HepG2 (cell line): Measurements from ENCODE around the gene BAHCC1. TPM values are rescaled to one million over a fixed set of nuclear protein-coding genes. Genes with fewer than 3 reads are reported as not detected.

ENCODE experiments used
- CHD4 ChIP-seq: fragments of 200-600 bp; sonication (generic); IDR thresholded peaks from 2 replicates; pipeline ENCODE4 v1.7.0; 2017; ENCODE audit warnings: mild to moderate bottlenecking, low read length, borderline replicate concordance
- HNF4A ChIP-seq: sonication (generic); formaldehyde crosslinking; IDR thresholded peaks from 2 replicates; pipeline ENCODE4 v1.4.0; 2020; ENCODE audit warnings: missing genetic modification reagents
- MBNL3 ChIP-seq: fragments of 250-450 bp; sonication (Bioruptor Pico); conservative IDR thresholded peaks from 2 replicates; pipeline ENCODE4 v1.8.0; 2022; ENCODE audit warnings: mild to moderate bottlenecking, inconsistent platforms
- POLR2AphosphoS5 ChIP-seq: IDR thresholded peaks from 2 replicates; pipeline ENCODE4 v1.6.1; 2012; ENCODE audit warnings: low read depth, low read length
- RFXAP ChIP-seq: sonication (generic); formaldehyde crosslinking; IDR thresholded peaks from 2 replicates; pipeline ENCODE4 v1.4.0; 2020; ENCODE audit warnings: missing genetic modification reagents, borderline replicate concordance
- RXRA ChIP-seq: sonication (generic); formaldehyde crosslinking; IDR thresholded peaks from 2 replicates; pipeline ENCODE4 v1.5.1; 2020; ENCODE audit warnings: missing genetic modification reagents
- SSRP1 ChIP-seq: IDR thresholded peaks from 2 replicates; pipeline ENCODE4 v1.6.1; 2016; ENCODE audit warnings: control low read depth
- XRCC5 ChIP-seq: fragments of 200-400 bp; formaldehyde crosslinking; optimal IDR thresholded peaks from 2 replicates; pipeline ENCODE3; 2017; ENCODE audit warnings: mild to moderate bottlenecking, low read length
- ZHX2 ChIP-seq, 2 experiments: sonication (generic) in 1 of 2; formaldehyde crosslinking in 1 of 2; IDR thresholded peaks; 2 replicates each; pipeline versions ENCODE4 v1.6.1 to v1.9.0; 2014 to 2022; ENCODE audit warnings: antibody characterized with exemption in 1 of 2, borderline replicate concordance in 1 of 2, inconsistent platforms in 1 of 2, low read depth in 1 of 2, missing genetic modification reagents in 1 of 2
- ZNF205 ChIP-seq: IDR thresholded peaks from 2 replicates; pipeline ENCODE4 v1.6.1; 2018; ENCODE audit warnings: missing biosample characterization, missing genetic modification reagents
- ZNF232 ChIP-seq: sonication (generic); formaldehyde crosslinking; IDR thresholded peaks from 2 replicates; pipeline ENCODE4 v1.4.0; 2020; ENCODE audit warnings: missing genetic modification reagents, borderline replicate concordance
- ZNF446 ChIP-seq: sonication (generic); formaldehyde crosslinking; IDR thresholded peaks from 2 replicates; pipeline ENCODE4 v1.5.0; 2020; ENCODE audit warnings: mild to moderate bottlenecking, missing genetic modification reagents
- ZNF484 ChIP-seq: sonication (generic); formaldehyde crosslinking; IDR thresholded peaks from 2 replicates; pipeline ENCODE4 v1.5.1; 2020; ENCODE audit warnings: mild to moderate bottlenecking, low read depth, missing genetic modification reagents, borderline replicate concordance
- ZNF569 ChIP-seq: sonication (generic); formaldehyde crosslinking; IDR thresholded peaks from 2 replicates; pipeline ENCODE4 v1.5.0; 2020; ENCODE audit warnings: mild to moderate bottlenecking, missing genetic modification reagents, moderate library complexity, borderline replicate concordance
- ZNF891 ChIP-seq: sonication (generic); formaldehyde crosslinking; IDR thresholded peaks from 2 replicates; pipeline ENCODE4 v1.5.0; 2020; ENCODE audit warnings: mild to moderate bottlenecking, missing genetic modification reagents
- polyA plus RNA-seq, 8 experiments: library from polyadenylated mRNA; depleted of rRNA in 3 of 8; stranded (reverse) in 7 of 8; unstranded in 1 of 8; fragments of >200 nt; fragmentation: Illumina TruSeq in 4 of 8; extraction: Trizol in 4 of 8; gene quantifications; 2 replicates each; pipeline versions ENCODE4 v1.2.1 to v1.2.3, GENCODE V29; 2011 to 2016; ENCODE audit warnings: low read depth in 4 of 8, missing spikeins in 1 of 8, mixed read lengths in 1 of 8; ENCODE audit not compliant: insufficient read depth in 1 of 8
- total RNA-seq, 5 experiments: library from RNA; depleted of rRNA; stranded (reverse); fragments of >200 nt; fragmentation: Illumina TruSeq; extraction: Trizol; gene quantifications; 2 replicates each; pipeline ENCODE4 v1.2.3, GENCODE V29; 2016; ENCODE audit warnings: low read depth in 1 of 5
- TF ChIP-seq, protein P1 (sequence below): sonication (generic); formaldehyde crosslinking; IDR thresholded peaks from 2 replicates; pipeline ENCODE4 v1.4.0; 2020; ENCODE audit warnings: missing genetic modification reagents, borderline replicate concordance
- TF ChIP-seq, protein P2 (sequence below): IDR thresholded peaks from 2 replicates; pipeline ENCODE4 v1.4.0; 2020; ENCODE audit warnings: mild to moderate bottlenecking, missing genetic modification reagents

BAHCC1 gene
- total and polyA plus RNA-seq, 2 of the 13 experiments (the other 11 are each of a cell fraction or from before 2014, with no cell fraction given): 1.4 to 1.7 TPM

GRCh38 chr17:81491181-81491581 lies 95.9 kb downstream of the BAHCC1 start (continued):
- TF ChIP-seq ZHX2 (IDR thresholded peaks at IDR 0.05; ENCODE audit: low read depth): no peak
- no peak for TF ChIP-seq ZHX2 (CRISPR knock-in tag; IDR thresholded peaks at IDR 0.05; ENCODE audit: borderline replicate concordance)
- TF ChIP-seq, protein P1, sequence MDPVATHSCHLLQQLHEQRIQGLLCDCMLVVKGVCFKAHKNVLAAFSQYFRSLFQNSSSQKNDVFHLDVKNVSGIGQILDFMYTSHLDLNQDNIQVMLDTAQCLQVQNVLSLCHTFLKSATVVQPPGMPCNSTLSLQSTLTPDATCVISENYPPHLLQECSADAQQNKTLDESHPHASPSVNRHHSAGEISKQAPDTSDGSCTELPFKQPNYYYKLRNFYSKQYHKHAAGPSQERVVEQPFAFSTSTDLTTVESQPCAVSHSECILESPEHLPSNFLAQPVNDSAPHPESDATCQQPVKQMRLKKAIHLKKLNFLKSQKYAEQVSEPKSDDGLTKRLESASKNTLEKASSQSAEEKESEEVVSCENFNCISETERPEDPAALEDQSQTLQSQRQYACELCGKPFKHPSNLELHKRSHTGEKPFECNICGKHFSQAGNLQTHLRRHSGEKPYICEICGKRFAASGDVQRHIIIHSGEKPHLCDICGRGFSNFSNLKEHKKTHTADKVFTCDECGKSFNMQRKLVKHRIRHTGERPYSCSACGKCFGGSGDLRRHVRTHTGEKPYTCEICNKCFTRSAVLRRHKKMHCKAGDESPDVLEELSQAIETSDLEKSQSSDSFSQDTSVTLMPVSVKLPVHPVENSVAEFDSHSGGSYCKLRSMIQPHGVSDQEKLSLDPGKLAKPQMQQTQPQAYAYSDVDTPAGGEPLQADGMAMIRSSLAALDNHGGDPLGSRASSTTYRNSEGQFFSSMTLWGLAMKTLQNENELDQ (CRISPR knock-in tag): no peak
- TF ChIP-seq, protein P2, sequence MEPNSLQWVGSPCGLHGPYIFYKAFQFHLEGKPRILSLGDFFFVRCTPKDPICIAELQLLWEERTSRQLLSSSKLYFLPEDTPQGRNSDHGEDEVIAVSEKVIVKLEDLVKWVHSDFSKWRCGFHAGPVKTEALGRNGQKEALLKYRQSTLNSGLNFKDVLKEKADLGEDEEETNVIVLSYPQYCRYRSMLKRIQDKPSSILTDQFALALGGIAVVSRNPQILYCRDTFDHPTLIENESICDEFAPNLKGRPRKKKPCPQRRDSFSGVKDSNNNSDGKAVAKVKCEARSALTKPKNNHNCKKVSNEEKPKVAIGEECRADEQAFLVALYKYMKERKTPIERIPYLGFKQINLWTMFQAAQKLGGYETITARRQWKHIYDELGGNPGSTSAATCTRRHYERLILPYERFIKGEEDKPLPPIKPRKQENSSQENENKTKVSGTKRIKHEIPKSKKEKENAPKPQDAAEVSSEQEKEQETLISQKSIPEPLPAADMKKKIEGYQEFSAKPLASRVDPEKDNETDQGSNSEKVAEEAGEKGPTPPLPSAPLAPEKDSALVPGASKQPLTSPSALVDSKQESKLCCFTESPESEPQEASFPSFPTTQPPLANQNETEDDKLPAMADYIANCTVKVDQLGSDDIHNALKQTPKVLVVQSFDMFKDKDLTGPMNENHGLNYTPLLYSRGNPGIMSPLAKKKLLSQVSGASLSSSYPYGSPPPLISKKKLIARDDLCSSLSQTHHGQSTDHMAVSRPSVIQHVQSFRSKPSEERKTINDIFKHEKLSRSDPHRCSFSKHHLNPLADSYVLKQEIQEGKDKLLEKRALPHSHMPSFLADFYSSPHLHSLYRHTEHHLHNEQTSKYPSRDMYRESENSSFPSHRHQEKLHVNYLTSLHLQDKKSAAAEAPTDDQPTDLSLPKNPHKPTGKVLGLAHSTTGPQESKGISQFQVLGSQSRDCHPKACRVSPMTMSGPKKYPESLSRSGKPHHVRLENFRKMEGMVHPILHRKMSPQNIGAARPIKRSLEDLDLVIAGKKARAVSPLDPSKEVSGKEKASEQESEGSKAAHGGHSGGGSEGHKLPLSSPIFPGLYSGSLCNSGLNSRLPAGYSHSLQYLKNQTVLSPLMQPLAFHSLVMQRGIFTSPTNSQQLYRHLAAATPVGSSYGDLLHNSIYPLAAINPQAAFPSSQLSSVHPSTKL (CRISPR knock-in tag): 0 out of 2 replicates have a peak, but pooled peaks have one; percentile 13
- no peak for TF ChIP-seq ZNF446 (CRISPR knock-in tag)
- TF ChIP-seq HNF4A (CRISPR knock-in tag): 0 out of 2 replicates have a peak, but pooled peaks have one; percentile 18
- 0 out of 2 replicates have a peak, but pooled peaks have one; percentile 16 for TF ChIP-seq RXRA
- no peak for TF ChIP-seq POLR2AphosphoS5
- no peak for TF ChIP-seq CHD4
- peak; percentile 48; the same call in 1 of the 2 replicates for TF ChIP-seq ZNF205 (CRISPR knock-in tag)
- no peak for TF ChIP-seq ZNF891 (CRISPR knock-in tag)
- no peak for TF ChIP-seq ZNF232
- no peak for TF ChIP-seq ZNF569
- TF ChIP-seq SSRP1 (CRISPR knock-in tag): 0 out of 2 replicates have a peak, but pooled peaks have one; percentile 36
- TF ChIP-seq ZNF484 (CRISPR knock-in tag): no peak
- no peak for TF ChIP-seq MBNL3
- TF ChIP-seq XRCC5: peak; percentile 36
- TF ChIP-seq RFXAP: no peak
